ENCODE results near the gene RSPO1.

The RSPO1 gene

GRCh38 chr1:37628026-37628556 lies 6.6 kb downstream of the RSPO1 start:
- no peak for TF ChIP-seq ESRRG (CRISPR knock-in tag; IDR thresholded peaks at IDR 0.05)
- no peak for TF ChIP-seq RARB (CRISPR knock-in tag; IDR thresholded peaks at IDR 0.05)
- TF ChIP-seq SNAI2 (CRISPR knock-in tag; IDR thresholded peaks at IDR 0.05), result no peak
- TF ChIP-seq, protein P1, sequence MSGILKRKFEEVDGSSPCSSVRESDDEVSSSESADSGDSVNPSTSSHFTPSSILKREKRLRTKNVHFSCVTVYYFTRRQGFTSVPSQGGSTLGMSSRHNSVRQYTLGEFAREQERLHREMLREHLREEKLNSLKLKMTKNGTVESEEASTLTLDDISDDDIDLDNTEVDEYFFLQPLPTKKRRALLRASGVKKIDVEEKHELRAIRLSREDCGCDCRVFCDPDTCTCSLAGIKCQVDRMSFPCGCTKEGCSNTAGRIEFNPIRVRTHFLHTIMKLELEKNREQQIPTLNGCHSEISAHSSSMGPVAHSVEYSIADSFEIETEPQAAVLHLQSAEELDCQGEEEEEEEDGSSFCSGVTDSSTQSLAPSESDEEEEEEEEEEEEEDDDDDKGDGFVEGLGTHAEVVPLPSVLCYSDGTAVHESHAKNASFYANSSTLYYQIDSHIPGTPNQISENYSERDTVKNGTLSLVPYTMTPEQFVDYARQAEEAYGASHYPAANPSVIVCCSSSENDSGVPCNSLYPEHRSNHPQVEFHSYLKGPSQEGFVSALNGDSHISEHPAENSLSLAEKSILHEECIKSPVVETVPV (CRISPR knock-in tag; IDR thresholded peaks at IDR 0.05), result no peak
- TF ChIP-seq ZNF70 (CRISPR knock-in tag; IDR thresholded peaks at IDR 0.05), result no peak
- no peak for TF ChIP-seq ARNTL (CRISPR knock-in tag; IDR thresholded peaks at IDR 0.05; ENCODE audit: borderline replicate concordance, low read depth)
- no peak for ATAC-seq

- ATAC-seq, result no peak
- TF ChIP-seq GLIS3 (CRISPR knock-in tag; IDR thresholded peaks at IDR 0.05), result no peak
These were observed 12.6 kb downstream of the RSPO1 start for GRCh38 chr1:37622131-37622530.

GRCh38 chr1:37621326-37621870 lies 13.3 kb downstream of the RSPO1 start:
- no peak for ATAC-seq
- no peak for TF ChIP-seq ZNF565 (CRISPR knock-in tag; conservative IDR thresholded peaks at IDR 0.05; ENCODE audit: low read depth)
- TF ChIP-seq, protein P2, sequence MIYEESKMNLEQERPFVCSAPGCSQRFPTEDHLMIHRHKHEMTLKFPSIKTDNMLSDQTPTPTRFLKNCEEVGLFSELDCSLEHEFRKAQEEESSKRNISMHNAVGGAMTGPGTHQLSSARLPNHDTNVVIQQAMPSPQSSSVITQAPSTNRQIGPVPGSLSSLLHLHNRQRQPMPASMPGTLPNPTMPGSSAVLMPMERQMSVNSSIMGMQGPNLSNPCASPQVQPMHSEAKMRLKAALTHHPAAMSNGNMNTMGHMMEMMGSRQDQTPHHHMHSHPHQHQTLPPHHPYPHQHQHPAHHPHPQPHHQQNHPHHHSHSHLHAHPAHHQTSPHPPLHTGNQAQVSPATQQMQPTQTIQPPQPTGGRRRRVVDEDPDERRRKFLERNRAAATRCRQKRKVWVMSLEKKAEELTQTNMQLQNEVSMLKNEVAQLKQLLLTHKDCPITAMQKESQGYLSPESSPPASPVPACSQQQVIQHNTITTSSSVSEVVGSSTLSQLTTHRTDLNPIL (CRISPR knock-in tag; IDR thresholded peaks at IDR 0.05; ENCODE audit: low read depth), result no peak
- no peak for TF ChIP-seq PPARA (CRISPR knock-in tag; IDR thresholded peaks at IDR 0.05; ENCODE audit: borderline replicate concordance)
- no peak for TF ChIP-seq CSDC2 (CRISPR knock-in tag; IDR thresholded peaks at IDR 0.05)
- TF ChIP-seq ARNTL (CRISPR knock-in tag; IDR thresholded peaks at IDR 0.05; ENCODE audit: borderline replicate concordance, low read depth), result no peak
- TF ChIP-seq OSR1 (CRISPR knock-in tag; IDR thresholded peaks at IDR 0.05), result no peak
- TF ChIP-seq, protein P1 (CRISPR knock-in tag; IDR thresholded peaks at IDR 0.05), result no peak
- TF ChIP-seq GLIS3 (CRISPR knock-in tag; IDR thresholded peaks at IDR 0.05), result no peak

- ATAC-seq, result no peak
- TF ChIP-seq ZFP30 (CRISPR knock-in tag; IDR thresholded peaks at IDR 0.05) (no peak), BACH2 (CRISPR knock-in tag; IDR thresholded peaks at IDR 0.05; ENCODE audit: borderline replicate concordance) (no peak)
These were observed 14.0 kb downstream of the RSPO1 start for GRCh38 chr1:37620707-37621106.

GRCh38 chr1:37616330-37616729 lies 18.4 kb downstream of the RSPO1 start:
- TF ChIP-seq ZC3H10 (CRISPR knock-in tag; IDR thresholded peaks at IDR 0.05) (no peak), CSDC2 (CRISPR knock-in tag; IDR thresholded peaks at IDR 0.05) (no peak), TOX (CRISPR knock-in tag; IDR thresholded peaks at IDR 0.05; ENCODE audit: borderline replicate concordance) (no peak), ESRRG (CRISPR knock-in tag; IDR thresholded peaks at IDR 0.05) (no peak), GLIS3 (CRISPR knock-in tag; IDR thresholded peaks at IDR 0.05) (no peak), SNAI2 (CRISPR knock-in tag; IDR thresholded peaks at IDR 0.05) (no peak), TCF4 (CRISPR knock-in tag; IDR thresholded peaks at IDR 0.05; ENCODE audit: borderline replicate concordance) (no peak), ISL1 (CRISPR knock-in tag; IDR thresholded peaks at IDR 0.05) (no peak), ZFP3 (CRISPR knock-in tag; IDR thresholded peaks at IDR 0.05) (no peak), BACH2 (CRISPR knock-in tag; IDR thresholded peaks at IDR 0.05; ENCODE audit: borderline replicate concordance) (no peak)
- TF ChIP-seq, protein P2 (CRISPR knock-in tag; IDR thresholded peaks at IDR 0.05; ENCODE audit: low read depth), result no peak
- TF ChIP-seq, protein P3, sequence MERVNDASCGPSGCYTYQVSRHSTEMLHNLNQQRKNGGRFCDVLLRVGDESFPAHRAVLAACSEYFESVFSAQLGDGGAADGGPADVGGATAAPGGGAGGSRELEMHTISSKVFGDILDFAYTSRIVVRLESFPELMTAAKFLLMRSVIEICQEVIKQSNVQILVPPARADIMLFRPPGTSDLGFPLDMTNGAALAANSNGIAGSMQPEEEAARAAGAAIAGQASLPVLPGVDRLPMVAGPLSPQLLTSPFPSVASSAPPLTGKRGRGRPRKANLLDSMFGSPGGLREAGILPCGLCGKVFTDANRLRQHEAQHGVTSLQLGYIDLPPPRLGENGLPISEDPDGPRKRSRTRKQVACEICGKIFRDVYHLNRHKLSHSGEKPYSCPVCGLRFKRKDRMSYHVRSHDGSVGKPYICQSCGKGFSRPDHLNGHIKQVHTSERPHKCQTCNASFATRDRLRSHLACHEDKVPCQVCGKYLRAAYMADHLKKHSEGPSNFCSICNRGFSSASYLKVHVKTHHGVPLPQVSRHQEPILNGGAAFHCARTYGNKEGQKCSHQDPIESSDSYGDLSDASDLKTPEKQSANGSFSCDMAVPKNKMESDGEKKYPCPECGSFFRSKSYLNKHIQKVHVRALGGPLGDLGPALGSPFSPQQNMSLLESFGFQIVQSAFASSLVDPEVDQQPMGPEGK (CRISPR knock-in tag; IDR thresholded peaks at IDR 0.05; ENCODE audit: borderline replicate concordance), result no peak
- no peak for ATAC-seq

Measured in SK-N-SH treated with all-trans-retinoic acid at 6 μM for 48 hours (cell line).